IPS DF 6.9 (cell line): ENCODE measurements around the gene LRP1.

Experiments used
- DNase-seq: peaks from one replicate; pipeline ENCODE4 v3.0.0-alpha.2; 2013; ENCODE audit warnings: low read depth, low spot score
- H3K27ac ChIP-seq: one replicate; pipeline ENCODE4 v1.5.1; 2013; ENCODE audit warnings: low read length, control low read depth
- H3K27me3 ChIP-seq: 2 replicates; pipeline ENCODE4 v1.6.1; 2013; ENCODE audit warnings: mild to moderate bottlenecking, low read length; ENCODE audit not compliant: control insufficient read depth, insufficient read depth
- H3K36me3 ChIP-seq: 2 replicates; pipeline ENCODE4 v1.6.1; 2013; ENCODE audit warnings: low read length; ENCODE audit not compliant: control insufficient read depth, insufficient read depth
- H3K4me1 ChIP-seq: 2 replicates; pipeline ENCODE4 v1.6.1; 2013; ENCODE audit warnings: low read length; ENCODE audit not compliant: control insufficient read depth, insufficient read depth
- H3K4me3 ChIP-seq: 2 replicates; pipeline ENCODE4 v1.5.1; 2013; ENCODE audit warnings: mild to moderate bottlenecking, low read length
- H3K9me3 ChIP-seq: 2 replicates; pipeline ENCODE4 v1.6.1; 2013; ENCODE audit warnings: low read length, inconsistent platforms; ENCODE audit not compliant: control insufficient read depth, insufficient read depth
- WGBS: extraction: QIAGEN DNeasy Blood & Tissue Kit; methylation state at CpG from one replicate; pipeline ENCODE4 v1.1.7; 2013; ENCODE audit warnings: mixed read lengths, missing lambda C conversion rate; ENCODE audit not compliant: insufficient read length, insufficient coverage; 5-methylcytosine and 5-hydroxymethylcytosine counted together

LRP1 gene

DNA sequence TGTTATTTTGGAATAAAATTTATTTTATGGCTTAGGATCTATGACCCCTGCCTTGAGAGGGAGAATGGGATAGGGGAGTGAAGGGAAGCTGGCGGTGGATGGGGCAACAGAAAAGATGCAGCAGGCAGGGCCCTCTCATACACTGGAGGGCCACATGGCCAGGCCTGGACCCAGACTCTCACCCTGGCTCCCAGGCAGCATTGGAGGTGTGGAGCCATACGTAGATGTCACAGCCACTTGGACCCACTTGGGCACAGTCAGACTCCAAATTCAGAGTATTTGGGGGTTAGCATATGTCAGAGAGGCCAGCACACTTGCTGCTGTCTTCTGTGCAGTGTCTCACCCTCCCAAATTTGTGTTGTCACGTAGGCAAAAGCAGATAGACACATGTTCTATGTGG lies 32.8 kb upstream of the LRP1 start:
- no peaks in the 10 kb centered on the region for H3K27me3 ChIP-seq
- peaks cover 11% of the 10 kb centered on the region; the same call in 1 of the 2 replicates for H3K36me3 ChIP-seq
- H3K27ac ChIP-seq = no peak overlapping the region
- DNase-seq = no peak
- H3K4me1 ChIP-seq = peaks cover 8% of the 10 kb centered on the region
- no peaks in the 10 kb centered on the region for H3K9me3 ChIP-seq
- H3K4me3 ChIP-seq = no peak overlapping the region
- no CpG with 5 or more reads among the region's 3 CpGs for WGBS

DNA sequence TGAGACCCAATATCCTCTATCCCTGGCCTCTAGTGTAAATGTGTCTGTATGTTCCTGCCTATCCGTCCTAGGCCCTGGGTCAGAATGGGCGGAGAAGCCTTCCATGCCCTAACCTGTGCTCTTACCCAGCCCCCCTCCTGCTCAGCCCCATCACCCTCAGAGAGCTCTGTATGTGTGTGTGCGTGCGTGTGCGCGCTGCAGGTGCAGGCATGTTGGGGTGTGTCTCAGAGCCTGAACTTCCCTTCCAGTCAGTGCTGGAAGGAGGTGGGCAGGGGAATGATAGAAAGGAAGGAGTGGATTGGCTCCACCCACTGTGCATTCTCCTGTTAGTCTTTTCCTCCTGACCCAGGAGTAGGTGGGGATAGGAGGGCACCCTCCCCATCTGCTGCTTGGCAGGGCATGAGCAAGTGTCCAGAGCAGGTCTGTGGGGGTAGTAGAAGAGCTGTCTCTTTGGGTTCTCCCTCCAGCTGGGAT lies 32.1 kb upstream of the LRP1 start:
- DNase-seq = no peak
- H3K9me3 ChIP-seq = no peaks in the 10 kb centered on the region
- WGBS = no CpG with 5 or more reads among the region's 6 CpGs

DNA sequence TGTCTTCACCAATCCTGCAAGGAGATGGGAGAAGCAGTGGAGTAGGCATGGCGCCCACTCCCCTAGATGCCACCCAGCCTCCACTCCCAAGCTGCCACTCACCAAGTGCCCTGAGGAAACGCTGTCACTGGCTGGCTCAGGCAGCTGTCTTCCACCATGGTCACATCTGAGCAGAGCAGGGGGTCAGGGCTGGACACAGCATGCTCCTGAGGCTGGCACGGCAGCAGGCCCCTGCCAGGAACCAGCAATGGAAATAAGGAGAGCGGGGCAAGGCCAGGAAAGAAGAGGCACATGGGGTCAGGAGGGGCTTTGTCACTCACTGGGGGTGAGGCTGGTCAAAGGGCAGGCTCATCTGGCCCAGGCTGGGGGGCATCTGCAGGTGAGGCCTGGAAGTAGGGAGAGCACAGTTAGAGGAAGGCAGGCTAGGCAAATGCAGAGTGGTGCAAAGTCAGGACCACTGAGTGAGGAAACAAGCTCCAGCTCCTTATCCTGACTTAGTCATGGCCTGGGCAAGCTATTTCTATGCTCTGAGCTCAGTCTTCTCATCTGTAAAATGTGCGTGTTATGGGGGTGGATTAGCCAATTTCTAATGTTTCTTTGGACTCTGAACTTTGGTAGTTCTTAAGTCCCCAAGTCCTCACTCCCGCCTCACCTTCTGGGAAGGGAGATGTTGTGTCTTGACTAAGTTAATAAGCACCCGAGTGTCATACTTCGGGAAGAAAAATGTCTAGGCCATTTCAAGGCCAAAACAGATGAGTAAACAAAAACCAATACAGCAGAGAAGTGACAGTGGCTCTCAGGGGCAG lies 31.3 kb upstream of the LRP1 start:
- no peak overlapping the region for H3K27ac ChIP-seq
- no peaks in the 10 kb centered on the region for H3K27me3 ChIP-seq
- peaks cover 11% of the 10 kb centered on the region; the same call in 1 of the 2 replicates for H3K36me3 ChIP-seq
- no peak for DNase-seq
- peaks cover 8% of the 10 kb centered on the region for H3K4me1 ChIP-seq
- no peaks in the 10 kb centered on the region for H3K9me3 ChIP-seq
- WGBS = no CpG with 5 or more reads among the region's 8 CpGs
- H3K4me3 ChIP-seq = no peak overlapping the region

More for the DNA sequence above, 32.1 kb upstream of the LRP1 start:
- H3K4me1 ChIP-seq = peaks cover 8% of the 10 kb centered on the region
- H3K4me3 ChIP-seq = no peak overlapping the region
- H3K27me3 ChIP-seq = no peaks in the 10 kb centered on the region
- H3K36me3 ChIP-seq = peaks cover 11% of the 10 kb centered on the region; the same call in 1 of the 2 replicates
- H3K27ac ChIP-seq = no peak overlapping the region

DNA sequence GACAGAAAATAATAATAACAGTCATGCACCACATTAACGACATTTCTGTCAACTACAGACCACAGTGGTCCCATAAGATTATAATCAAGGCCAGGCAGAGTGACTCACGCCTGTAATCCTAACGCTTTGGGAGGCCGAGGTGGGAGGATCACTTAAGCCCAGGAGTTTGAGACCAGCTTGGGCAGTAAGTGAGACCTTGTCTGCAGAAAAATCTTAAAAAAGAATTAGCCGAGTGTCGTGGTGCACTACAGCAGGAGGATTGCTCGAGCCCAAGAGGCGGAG lies 30.8 kb upstream of the LRP1 start:
- H3K4me1 ChIP-seq = peaks cover 8% of the 10 kb centered on the region
- H3K9me3 ChIP-seq = no peaks in the 10 kb centered on the region
- H3K4me3 ChIP-seq = no peak overlapping the region
- WGBS = no CpG with 5 or more reads among the region's 8 CpGs
- no peaks in the 10 kb centered on the region for H3K27me3 ChIP-seq
- peaks cover 9% of the 10 kb centered on the region; the same call in 1 of the 2 replicates for H3K36me3 ChIP-seq
- no peak overlapping the region for H3K27ac ChIP-seq
- DNase-seq = no peak

DNA sequence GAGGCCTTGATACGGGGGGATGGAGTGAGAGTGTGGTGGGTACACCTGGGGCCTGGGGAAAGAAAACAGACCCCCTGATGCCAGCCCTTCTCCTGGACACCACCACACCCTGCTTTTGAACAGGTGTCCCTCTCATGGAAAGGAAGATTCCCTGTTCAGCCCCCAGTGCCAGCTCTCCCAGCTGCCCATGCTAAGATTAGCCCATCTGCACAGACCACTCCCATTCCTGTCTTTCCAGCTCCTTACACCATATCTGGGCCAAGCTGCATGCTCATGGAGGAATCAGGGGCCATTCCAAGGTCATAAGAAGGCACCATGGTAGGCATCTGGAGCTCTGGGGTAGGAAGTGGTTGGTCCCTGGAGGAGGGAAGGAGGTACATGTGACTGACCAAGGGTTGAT lies 29.7 kb upstream of the LRP1 start:
- Histone ChIP-seq H3K27me3 (no peaks in the 10 kb centered on the region), H3K27ac (no peak overlapping the region), H3K36me3 (peaks cover 7% of the 10 kb centered on the region; the same call in 1 of the 2 replicates), H3K4me1 (peaks cover 6% of the 10 kb centered on the region), H3K4me3 (no peak overlapping the region), H3K9me3 (no peaks in the 10 kb centered on the region)
- WGBS = no CpG with 5 or more reads among the region's 1 CpG
- no peak for DNase-seq

DNA sequence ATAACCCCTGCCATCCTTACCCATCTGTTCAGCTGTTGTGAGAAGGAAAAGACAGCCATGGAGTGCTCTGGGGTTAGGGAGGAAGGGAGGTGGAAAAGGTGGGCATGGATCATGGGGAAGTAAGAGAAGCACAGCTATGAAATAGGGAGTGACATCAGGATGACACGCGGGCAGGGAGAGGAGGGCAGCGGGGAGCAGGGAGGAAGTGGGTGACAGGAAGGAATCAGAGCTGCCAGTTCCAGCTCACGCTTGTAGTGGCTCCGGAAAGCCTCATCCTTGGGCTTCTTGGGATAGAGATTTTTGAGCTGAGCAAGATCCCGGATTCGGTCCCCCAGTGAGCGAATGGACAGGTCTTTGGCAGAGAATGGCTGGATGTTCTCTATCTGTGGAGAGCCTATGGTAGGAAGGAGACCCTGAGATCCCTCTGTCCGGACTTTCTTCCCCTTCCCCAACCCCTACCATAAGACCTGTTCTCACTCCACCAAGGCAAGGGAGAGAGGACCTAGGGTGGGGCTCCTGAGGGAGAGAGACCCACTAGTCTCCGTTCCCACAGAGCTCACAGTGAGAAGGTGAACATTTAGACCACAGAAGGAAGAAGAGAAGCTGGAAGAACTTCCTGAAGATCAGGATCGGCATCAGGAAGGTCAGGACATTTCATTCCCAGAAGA lies 29.1 kb upstream of the LRP1 start:
- no peak for DNase-seq
- peaks cover 5% of the 10 kb centered on the region; the same call in 1 of the 2 replicates for H3K4me1 ChIP-seq
- no peaks in the 10 kb centered on the region for H3K27me3 ChIP-seq
- no peak overlapping the region for H3K27ac ChIP-seq
- no peaks in the 10 kb centered on the region for H3K9me3 ChIP-seq
- no peak overlapping the region for H3K4me3 ChIP-seq
- WGBS = no CpG with 5 or more reads among the region's 11 CpGs
- H3K36me3 ChIP-seq = peaks cover 7% of the 10 kb centered on the region; the same call in 1 of the 2 replicates

DNA sequence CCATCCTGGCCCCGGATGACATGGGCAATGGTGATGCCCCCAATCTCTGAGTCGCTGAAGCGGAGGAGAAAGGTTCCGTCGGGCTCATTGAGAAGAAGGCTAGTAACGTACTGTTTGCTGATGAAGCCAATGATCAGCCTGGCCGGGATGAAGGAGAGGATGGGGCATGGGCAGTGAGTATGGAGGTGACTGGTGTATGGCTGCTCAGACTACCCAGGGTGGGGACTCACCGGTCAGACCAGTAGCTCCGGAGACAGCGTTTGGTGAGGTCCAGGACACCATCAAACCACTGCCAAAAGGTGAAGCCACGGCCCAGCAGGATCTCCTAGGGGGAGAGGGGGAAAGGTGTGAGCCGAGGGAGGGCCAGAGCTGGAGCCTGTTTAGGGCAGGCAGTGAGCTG lies 28.5 kb upstream of the LRP1 start:
- Histone ChIP-seq H3K27ac (no peak overlapping the region), H3K9me3 (no peaks in the 10 kb centered on the region)

DNA sequence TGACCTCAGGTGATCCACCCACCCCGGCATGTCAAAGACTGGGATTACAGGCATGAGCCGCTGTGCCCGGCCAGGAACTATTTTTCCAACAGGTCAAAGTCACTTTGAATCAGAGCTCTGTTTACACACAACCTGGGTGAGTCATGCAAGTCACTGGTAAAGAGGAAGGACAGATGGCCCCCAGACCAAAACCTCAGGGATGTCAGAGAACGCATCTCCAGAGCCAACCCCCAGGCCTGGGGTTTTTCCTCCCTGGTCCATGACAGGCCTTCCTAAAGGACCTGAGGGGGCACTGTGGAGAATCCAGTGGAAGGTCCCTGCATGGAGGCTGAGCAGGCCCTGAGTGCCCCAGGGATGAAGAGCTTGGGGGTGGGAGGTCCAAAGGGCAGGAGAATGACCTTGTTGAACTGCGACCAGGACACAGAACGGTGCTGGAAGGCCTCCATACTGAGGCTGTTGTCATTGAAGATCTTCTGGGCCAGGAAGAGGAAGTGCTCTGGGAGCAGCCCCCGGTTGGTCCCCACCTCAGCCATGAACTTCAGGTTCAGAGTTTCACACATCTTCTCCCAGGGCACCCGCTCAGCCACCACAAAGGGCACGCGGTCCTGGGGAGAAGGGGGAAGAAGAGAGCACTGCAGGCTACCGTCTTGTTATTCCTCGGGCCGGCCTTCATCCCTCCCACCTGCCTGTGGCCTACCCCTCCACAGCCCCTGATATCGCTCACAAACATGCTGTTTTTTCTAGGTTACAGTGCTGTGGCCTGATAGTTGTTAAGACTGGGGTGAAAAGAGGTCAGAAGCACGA lies 26.2 kb upstream of the LRP1 start:
- Histone ChIP-seq H3K36me3 (peaks cover 2% of the 10 kb centered on the region; the same call in 1 of the 2 replicates), H3K9me3 (no peaks in the 10 kb centered on the region), H3K27ac (no peak overlapping the region), H3K4me3 (no peak overlapping the region), H3K27me3 (no peaks in the 10 kb centered on the region), H3K4me1 (no peaks in the 10 kb centered on the region)
- WGBS = no CpG with 5 or more reads among the region's 15 CpGs
- no peak for DNase-seq

More for the DNA sequence above, 28.5 kb upstream of the LRP1 start:
- no peak for DNase-seq
- Histone ChIP-seq H3K36me3 (0 out of 2 replicates have a peak, but pooled peaks cover 3% of the 10 kb centered on the region), H3K4me1 (no peaks in the 10 kb centered on the region), H3K27me3 (no peaks in the 10 kb centered on the region), H3K4me3 (no peak overlapping the region)
- no CpG with 5 or more reads among the region's 12 CpGs for WGBS

DNA sequence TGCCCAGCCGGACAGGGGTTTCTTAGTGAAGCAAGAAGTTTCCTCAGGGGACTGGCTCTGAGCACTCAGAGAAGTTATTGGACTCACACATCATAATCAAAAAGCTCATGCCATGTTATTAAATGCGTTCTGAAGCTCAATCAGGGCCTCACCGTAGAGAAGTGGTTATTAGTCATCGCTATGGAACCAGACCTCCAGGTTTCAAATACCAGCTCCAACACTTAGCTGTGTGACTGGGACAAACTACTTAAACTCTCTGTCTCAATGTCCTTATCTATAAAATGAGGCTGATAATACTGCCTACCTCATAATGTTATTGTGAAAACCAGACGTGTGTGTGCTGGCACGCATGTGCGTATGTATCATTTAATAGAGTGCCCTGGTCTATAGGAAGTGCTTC lies 24.4 kb upstream of the LRP1 start:
- no peaks in the 10 kb centered on the region for H3K4me1 ChIP-seq
- no peaks in the 10 kb centered on the region for H3K27me3 ChIP-seq
- no peak overlapping the region for H3K4me3 ChIP-seq
- peaks cover 2% of the 10 kb centered on the region; the same call in 1 of the 2 replicates for H3K36me3 ChIP-seq
- no CpG with 5 or more reads among the region's 7 CpGs for WGBS
- H3K27ac ChIP-seq = no peak overlapping the region
- H3K9me3 ChIP-seq = no peaks in the 10 kb centered on the region
- no peak for DNase-seq

DNA sequence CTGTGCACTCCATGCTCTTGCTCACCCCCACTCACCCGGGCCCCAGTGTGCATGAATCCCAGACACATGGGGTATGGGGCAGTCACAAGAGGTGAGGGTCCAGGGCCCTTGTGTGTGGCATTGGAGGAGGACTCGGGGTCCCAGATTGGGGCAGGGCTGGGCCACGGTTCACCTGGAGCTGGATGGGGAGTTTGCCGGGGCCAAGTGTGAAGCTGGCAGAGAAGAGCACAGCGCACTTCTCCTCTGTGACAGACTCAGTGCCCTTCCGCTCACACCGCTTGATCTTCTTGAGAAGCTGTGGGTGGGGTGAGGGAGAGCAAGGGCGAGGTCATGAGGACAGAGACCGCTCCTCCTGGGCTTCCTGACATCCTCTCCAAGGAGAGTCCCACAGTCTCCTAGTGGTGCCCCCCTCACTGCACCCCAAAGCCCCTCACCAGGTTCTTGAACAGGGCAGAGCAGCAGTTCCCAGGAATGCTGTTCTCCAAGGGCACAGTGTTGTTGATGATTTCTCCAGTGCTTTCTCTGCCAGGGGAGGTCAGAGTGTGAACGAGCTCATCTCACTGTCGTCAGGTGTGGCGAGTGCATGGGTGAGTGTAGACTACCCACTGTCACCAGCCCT lies 23.9 kb upstream of the LRP1 start:
- H3K27ac ChIP-seq = no peak overlapping the region
- no peaks in the 10 kb centered on the region for H3K4me1 ChIP-seq
- DNase-seq = no peak
- no peaks in the 10 kb centered on the region for H3K27me3 ChIP-seq
- H3K36me3 ChIP-seq = peaks cover 2% of the 10 kb centered on the region; the same call in 1 of the 2 replicates
- no peaks in the 10 kb centered on the region for H3K9me3 ChIP-seq
- no CpG with 5 or more reads among the region's 12 CpGs for WGBS
- no peak overlapping the region for H3K4me3 ChIP-seq
